ENCODE measurements around the gene INPP5F. TPM values are rescaled to one million over a fixed set of nuclear protein-coding genes. Genes with fewer than 3 reads are reported as not detected.
"Not testable (repeated sequence)": the region's sequence is repeated elsewhere in the genome, so short reads cannot be mapped to it uniquely, and the experiment has no call there.

INPP5F gene
- total and polyA plus RNA-seq, 9 of the 15 experiments (the other 6 are each of a cell fraction or from before 2014, with no cell fraction given): 1.6 to 7.3 (median 6.0) TPM

DNA sequence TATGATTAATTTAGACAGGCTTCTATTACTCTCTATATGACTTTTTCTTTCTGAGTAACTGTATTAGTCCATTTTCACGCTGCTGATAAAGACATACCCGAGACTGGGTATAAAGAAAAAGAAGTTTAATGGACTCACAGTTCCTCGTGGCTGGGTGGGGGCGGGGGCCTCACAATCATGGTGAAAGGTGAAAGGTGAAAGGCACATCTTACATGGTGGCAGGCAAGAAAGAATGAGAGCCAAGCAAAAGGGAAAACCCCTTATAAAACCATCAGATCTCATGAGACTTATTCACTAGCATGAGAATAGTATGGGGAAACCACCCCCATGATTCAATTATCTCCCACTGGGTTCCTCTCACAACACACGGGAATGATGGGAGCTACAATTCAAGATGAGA lies 18.5 kb upstream of the INPP5F start:
- H2AFZ ChIP-seq (ENCODE audit: low read depth, low read length); H3K4me1 ChIP-seq (replicated peaks in 1 of 2; ENCODE audit: control insufficient read depth in 2 of 2, insufficient read depth in 2 of 2, low read length in 2 of 2); in situ Hi-C loops (cut with MboI); H3K4me3 ChIP-seq; H3K9ac ChIP-seq (ENCODE audit: insufficient read depth in 1 of 2, low read depth in 2 of 2, low read length in 2 of 2); H3K36me3 ChIP-seq (ENCODE audit: control insufficient read depth, insufficient read depth, low read length); CTCF ChIA-PET (ENCODE audit: low intra/inter-chr PET ratio); DNase-seq (ENCODE audit: extremely low read depth in 1 of 4, low spot score in 3 of 4); H3K9me1 ChIP-seq (ENCODE audit: control insufficient read depth, insufficient read depth, low read length); H3K27ac ChIP-seq (ENCODE audit: extremely low read depth, low read depth, low read length); POLR2A ChIA-PET; ATAC-seq; H3K9me3 ChIP-seq (replicated peaks; ENCODE audit: control insufficient read depth, insufficient read depth, low read depth, low read length); BruUV-seq (replicated peaks); H3K79me2 ChIP-seq (ENCODE audit: control insufficient read depth, insufficient read depth, low read length); intact Hi-C loops (cut with micrococcal nuclease); H3K27me3 ChIP-seq (ENCODE audit: control insufficient read depth in 2 of 2, insufficient read depth in 2 of 2, low read length in 2 of 2); FAIRE-seq; H4K20me1 ChIP-seq (replicated peaks; ENCODE audit: control insufficient read depth, insufficient read depth, low read length); H3K4me2 ChIP-seq (ENCODE audit: insufficient read depth, low read length): not testable (repeated sequence)
- WGBS (ENCODE audit: insufficient coverage, low coverage, missing lambda C conversion rate): 14% methylated on average over 5 of the region's 5 CpGs

DNA sequence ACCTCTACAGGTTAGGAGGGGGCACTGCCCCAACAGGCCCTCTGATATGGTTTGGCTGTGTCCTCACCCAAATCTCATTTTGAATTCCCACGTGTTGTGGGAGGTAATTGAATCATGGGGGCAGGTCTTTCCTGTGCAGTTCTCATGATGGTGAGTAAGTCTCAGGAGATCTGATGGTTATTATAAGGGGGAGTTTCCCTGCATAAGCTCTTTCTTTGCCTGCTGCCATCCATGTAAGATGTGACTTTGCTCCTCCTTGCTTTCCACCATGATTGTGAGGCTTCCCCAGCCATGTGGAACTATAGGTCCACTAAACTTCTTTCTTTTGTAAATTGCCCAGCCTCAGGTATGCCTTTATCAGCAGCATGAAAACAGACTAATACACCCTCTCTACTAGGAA lies 14.9 kb upstream of the INPP5F start:
- H3K9ac ChIP-seq (ENCODE audit: insufficient read depth in 1 of 2, low read depth in 2 of 2, low read length in 2 of 2); H3K36me3 ChIP-seq (ENCODE audit: control insufficient read depth, insufficient read depth, low read length); ATAC-seq; DNase-seq (ENCODE audit: extremely low read depth in 1 of 4, low spot score in 3 of 4); CTCF ChIA-PET (ENCODE audit: low intra/inter-chr PET ratio); H3K9me3 ChIP-seq (replicated peaks; ENCODE audit: control insufficient read depth, insufficient read depth, low read depth, low read length); H3K4me2 ChIP-seq (ENCODE audit: insufficient read depth, low read length); H3K27me3 ChIP-seq (ENCODE audit: control insufficient read depth in 2 of 2, insufficient read depth in 2 of 2, low read length in 2 of 2); H3K9me1 ChIP-seq (ENCODE audit: control insufficient read depth, insufficient read depth, low read length); H2AFZ ChIP-seq (ENCODE audit: low read depth, low read length); H4K20me1 ChIP-seq (replicated peaks; ENCODE audit: control insufficient read depth, insufficient read depth, low read length); H3K27ac ChIP-seq (ENCODE audit: extremely low read depth, low read depth, low read length); POLR2A ChIA-PET; in situ Hi-C loops (cut with MboI); H3K4me1 ChIP-seq (replicated peaks in 1 of 2; ENCODE audit: control insufficient read depth in 2 of 2, insufficient read depth in 2 of 2, low read length in 2 of 2); BruUV-seq (replicated peaks); FAIRE-seq; H3K79me2 ChIP-seq (ENCODE audit: control insufficient read depth, insufficient read depth, low read length); H3K4me3 ChIP-seq; intact Hi-C loops (cut with micrococcal nuclease): not testable (repeated sequence)
- peak; percentile 97 for TF ChIP-seq ZNF431 (CRISPR knock-in tag; IDR thresholded peaks at IDR 0.05)
- 0% methylated on average over 1 of the region's 1 CpG for WGBS (ENCODE audit: insufficient coverage, low coverage, missing lambda C conversion rate)

All from K562 (cell line).